ENCODE results near the gene F5. TPM values are rescaled to one million over a fixed set of nuclear protein-coding genes. Genes with fewer than 3 reads are reported as not detected.
"Not testable (repeated sequence)": the region's sequence is repeated elsewhere in the genome, so short reads cannot be mapped to it uniquely, and the experiment has no call there.

F5 gene
- total and polyA plus RNA-seq, 3 experiments from 2014 or later, result 0.06 to 76.5 (median 72.2) TPM

GRCh38 chr1:169509354-169509753 lies 76.9 kb downstream of the F5 start:
- Histone ChIP-seq H3K9me3 (ENCODE audit: low read length) (no peaks in the 10 kb centered on the region), H3K27ac (ENCODE audit: low read depth, low read length) (no peak overlapping the region), H3K27me3 (ENCODE audit: insufficient read depth, low read length, poor library complexity, severe bottlenecking) (no peaks in the 10 kb centered on the region), H3K36me3 (ENCODE audit: insufficient read depth, low read length) (no peaks in the 10 kb centered on the region), H3K4me3 (ENCODE audit: low read length) (no peak overlapping the region), H3K4me1 (ENCODE audit: insufficient read depth, low read length) (no peaks in the 10 kb centered on the region)
- ChIA-PET POLR2A (interaction anchor here (0.6 kb wide), 1 partner anchor 11 kb away, joined by 5 read pairs; no protein-coding TSS in a partner anchor), CTCF (no interaction called here)
- DNase-seq, result no peak
- peaks cover 15 to 20% (median 17%) of the 10 kb centered on the region in 3 donors for H3K4me1 Mint-ChIP-seq
- peaks cover 0 to under 1% of the 10 kb centered on the region in 2 donors for H3K27me3 Mint-ChIP-seq
- H3K4me3 Mint-ChIP-seq, result no peak overlapping the region
- peak overlapping the region in 1 of 8 donors; percentile 66 for H3K27ac Mint-ChIP-seq
- H3K36me3 Mint-ChIP-seq, result no peaks in the 10 kb centered on the region
- H3K9me3 Mint-ChIP-seq, result no peaks in the 10 kb centered on the region

- Mint-ChIP-seq H3K27ac (peak overlapping the region in 6 of 8 donors; percentile 62 to 83 (median 76)), H3K27me3 (peaks cover 0 to 3% of the 10 kb centered on the region in 2 donors), H3K36me3 (no peaks in the 10 kb centered on the region), H3K9me3 (no peaks in the 10 kb centered on the region), H3K4me3 (peak overlapping the region in 6 of 7 donors; percentile 5 to 71 (median 60)), H3K4me1 (peaks cover 15 to 20% (median 17%) of the 10 kb centered on the region in 3 donors)
- DNase-seq, result no peak
- no peaks in the 10 kb centered on the region for H3K9me3 ChIP-seq (ENCODE audit: low read length)
- POLR2A ChIA-PET, result interaction anchor here (0.6 kb wide), 1 partner anchor 10 kb away, joined by 5 read pairs; no protein-coding TSS in a partner anchor
- H3K4me3 ChIP-seq (ENCODE audit: low read length), result no peak overlapping the region
- no peaks in the 10 kb centered on the region for H3K27me3 ChIP-seq (ENCODE audit: insufficient read depth, low read length, poor library complexity, severe bottlenecking)
- H3K36me3 ChIP-seq (ENCODE audit: insufficient read depth, low read length), result no peaks in the 10 kb centered on the region
- CTCF ChIA-PET, result no interaction called here
- H3K27ac ChIP-seq (ENCODE audit: low read depth, low read length), result peak overlapping the region; percentile 29
- H3K4me1 ChIP-seq (ENCODE audit: insufficient read depth, low read length), result no peaks in the 10 kb centered on the region
Observed at GRCh38 chr1:169508432-169509338, 77.6 kb downstream of the F5 start.

GRCh38 chr1:169507413-169507812 lies 78.9 kb downstream of the F5 start:
- no peaks in the 10 kb centered on the region for H3K36me3 Mint-ChIP-seq
- peaks cover 0 to 2% (median 0%) of the 10 kb centered on the region in 5 donors for H3K9me3 Mint-ChIP-seq
- POLR2A ChIA-PET, result no interaction called here
- DNase-seq, result no peak
- Histone ChIP-seq H3K36me3 (ENCODE audit: insufficient read depth, low read length) (no peaks in the 10 kb centered on the region), H3K4me1 (ENCODE audit: insufficient read depth, low read length) (no peaks in the 10 kb centered on the region), H3K27me3 (ENCODE audit: insufficient read depth, low read length, poor library complexity, severe bottlenecking) (no peaks in the 10 kb centered on the region), H3K4me3 (ENCODE audit: low read length) (no peak overlapping the region), H3K9me3 (ENCODE audit: low read length) (no peaks in the 10 kb centered on the region), H3K27ac (ENCODE audit: low read depth, low read length) (no peak overlapping the region)
- H3K27me3 Mint-ChIP-seq, result peaks cover 0 to 3% of the 10 kb centered on the region in 2 donors
- CTCF ChIA-PET, result no interaction called here
- peaks cover 15 to 20% (median 17%) of the 10 kb centered on the region in 3 donors for H3K4me1 Mint-ChIP-seq
- H3K4me3 Mint-ChIP-seq, result no peak overlapping the region
- no peak overlapping the region for H3K27ac Mint-ChIP-seq

DNA sequence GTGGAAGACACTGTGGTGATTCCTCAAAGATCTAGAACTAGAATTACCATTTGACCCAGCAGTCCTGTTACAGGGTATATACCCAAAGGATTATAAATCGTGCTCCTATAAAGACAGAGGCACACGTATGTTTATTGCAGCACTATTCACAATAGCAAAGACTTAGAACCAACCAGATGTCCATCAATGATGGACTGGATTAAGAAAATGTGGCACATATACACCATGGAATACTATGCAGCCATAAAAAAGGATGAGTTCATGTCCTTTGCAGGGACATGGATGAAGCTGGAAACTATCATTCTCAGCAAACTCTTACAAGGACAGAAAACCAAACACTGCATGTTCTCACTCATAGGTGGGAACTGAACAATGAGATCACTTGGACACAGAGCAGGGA lies 82.7 kb downstream of the F5 start:
- H3K27ac ChIP-seq (ENCODE audit: low read depth, low read length); H3K27ac Mint-ChIP-seq; H3K4me3 Mint-ChIP-seq; DNase-seq; H3K27me3 ChIP-seq (ENCODE audit: insufficient read depth, low read length, poor library complexity, severe bottlenecking); H3K9me3 Mint-ChIP-seq; H3K4me3 ChIP-seq (ENCODE audit: low read length); H3K36me3 Mint-ChIP-seq; CTCF ChIA-PET; POLR2A ChIA-PET; H3K4me1 ChIP-seq (ENCODE audit: insufficient read depth, low read length); H3K36me3 ChIP-seq (ENCODE audit: insufficient read depth, low read length); H3K9me3 ChIP-seq (ENCODE audit: low read length): not testable (repeated sequence)
- Mint-ChIP-seq H3K27me3 (peaks cover 4 to 16% of the 10 kb centered on the region in 2 donors), H3K4me1 (peaks cover 8 to 12% (median 9%) of the 10 kb centered on the region in 3 donors)

DNA sequence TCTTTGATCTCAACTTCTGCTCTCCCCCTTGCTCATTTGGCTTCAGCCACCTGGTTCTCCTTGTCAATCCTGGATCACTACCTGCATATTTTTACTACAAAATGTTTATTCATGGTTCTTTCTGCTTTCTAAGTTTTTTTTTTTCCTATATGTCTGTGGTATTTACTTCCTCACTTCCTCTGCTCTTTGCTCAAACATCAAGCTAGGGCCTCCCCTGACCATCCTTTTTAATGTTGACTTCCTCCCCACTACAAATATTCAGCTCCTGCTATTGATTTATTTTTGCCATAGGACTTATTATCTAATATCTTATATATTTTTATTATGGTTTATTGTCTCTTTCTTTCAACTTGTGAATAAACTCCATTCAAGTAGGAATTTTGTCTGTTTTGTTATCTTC lies 86.5 kb downstream of the F5 start:
- Histone ChIP-seq H3K4me1 (ENCODE audit: insufficient read depth, low read length) (no peaks in the 10 kb centered on the region), H3K27me3 (ENCODE audit: insufficient read depth, low read length, poor library complexity, severe bottlenecking) (no peaks in the 10 kb centered on the region), H3K4me3 (ENCODE audit: low read length) (no peak overlapping the region), H3K27ac (ENCODE audit: low read depth, low read length) (no peak overlapping the region), H3K36me3 (ENCODE audit: insufficient read depth, low read length) (no peaks in the 10 kb centered on the region), H3K9me3 (ENCODE audit: low read length) (no peaks in the 10 kb centered on the region)
- ChIA-PET CTCF (no interaction called here), POLR2A (no interaction called here)
- H3K4me3 Mint-ChIP-seq, result no peak overlapping the region
- peaks cover 12 to 33% of the 10 kb centered on the region in 2 donors for H3K27me3 Mint-ChIP-seq
- H3K9me3 Mint-ChIP-seq, result peaks cover 0 to 8% (median 0%) of the 10 kb centered on the region in 5 donors
- no peaks in the 10 kb centered on the region for H3K4me1 Mint-ChIP-seq
- no peak overlapping the region for H3K27ac Mint-ChIP-seq
- DNase-seq, result no peak
- peaks cover 0 to 15% (median 4%) of the 10 kb centered on the region in 3 donors for H3K36me3 Mint-ChIP-seq

DNA sequence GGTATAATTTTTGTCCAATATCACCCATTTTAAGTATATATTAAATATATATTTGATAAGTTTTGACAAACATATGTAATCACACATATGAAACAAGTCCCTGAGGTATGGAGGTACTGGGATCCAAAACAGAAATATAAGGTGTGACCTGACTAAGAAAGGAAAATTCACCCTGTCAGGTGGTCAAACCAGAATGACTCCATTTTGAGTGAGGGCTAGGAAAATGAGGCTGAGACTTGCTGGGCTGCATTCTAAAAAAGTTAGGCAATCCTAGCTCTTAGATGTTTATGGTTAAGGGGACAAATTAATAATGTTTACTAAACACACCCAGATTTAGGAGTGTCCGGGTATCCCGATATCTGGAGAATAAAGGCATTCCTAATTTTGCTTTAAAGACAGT lies 89.0 kb downstream of the F5 start:
- Mint-ChIP-seq H3K4me1 (no peaks in the 10 kb centered on the region), H3K9me3 (peaks cover 0 to 8% (median 0%) of the 10 kb centered on the region in 5 donors), H3K36me3 (peaks cover 0 to 15% (median 4%) of the 10 kb centered on the region in 3 donors), H3K4me3 (no peak overlapping the region), H3K27ac (no peak overlapping the region), H3K27me3 (peaks cover 13 to 37% of the 10 kb centered on the region in 2 donors)
- Histone ChIP-seq H3K4me3 (ENCODE audit: low read length) (no peak overlapping the region), H3K9me3 (ENCODE audit: low read length) (no peaks in the 10 kb centered on the region), H3K36me3 (ENCODE audit: insufficient read depth, low read length) (no peaks in the 10 kb centered on the region), H3K27ac (ENCODE audit: low read depth, low read length) (no peak overlapping the region), H3K4me1 (ENCODE audit: insufficient read depth, low read length) (no peaks in the 10 kb centered on the region), H3K27me3 (ENCODE audit: insufficient read depth, low read length, poor library complexity, severe bottlenecking) (no peaks in the 10 kb centered on the region)
- no peak for DNase-seq
- ChIA-PET POLR2A (no interaction called here), CTCF (no interaction called here)

DNA sequence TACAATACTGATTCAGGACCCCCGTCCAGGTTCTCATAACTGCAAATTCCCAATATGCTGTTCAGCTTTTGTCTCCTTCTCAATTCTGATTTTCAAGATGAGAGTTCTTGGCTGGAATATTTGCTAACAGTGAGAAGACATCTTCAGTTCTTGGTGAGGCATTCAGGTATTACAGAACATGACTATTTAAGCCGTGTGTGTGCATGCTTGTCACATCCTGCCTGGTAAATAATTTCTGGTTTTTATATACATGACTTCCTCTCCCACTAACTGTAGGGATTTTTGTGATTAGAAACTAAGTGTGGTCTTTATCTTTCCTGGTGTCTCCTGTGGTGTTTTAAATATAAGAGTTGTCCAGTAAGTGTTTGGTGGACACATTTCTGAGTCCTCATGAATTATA lies 90.4 kb downstream of the F5 start:
- H3K27me3 ChIP-seq (ENCODE audit: insufficient read depth, low read length, poor library complexity, severe bottlenecking), result no peaks in the 10 kb centered on the region
- no peak for DNase-seq
- no peak overlapping the region for H3K27ac ChIP-seq (ENCODE audit: low read depth, low read length)
- no peaks in the 10 kb centered on the region for H3K4me1 ChIP-seq (ENCODE audit: insufficient read depth, low read length)
- peaks cover 0 to 15% (median 4%) of the 10 kb centered on the region in 3 donors for H3K36me3 Mint-ChIP-seq
- H3K9me3 ChIP-seq (ENCODE audit: low read length), result no peaks in the 10 kb centered on the region
- no peak overlapping the region for H3K27ac Mint-ChIP-seq
- no peaks in the 10 kb centered on the region for H3K36me3 ChIP-seq (ENCODE audit: insufficient read depth, low read length)
- ChIA-PET CTCF (interaction anchor here (1.4 kb wide), 1 partner anchor 50 kb away, joined by 3 read pairs; no protein-coding TSS in a partner anchor), POLR2A (no interaction called here)
- no peak overlapping the region for H3K4me3 Mint-ChIP-seq
- peaks cover 13 to 40% of the 10 kb centered on the region in 2 donors for H3K27me3 Mint-ChIP-seq
- no peak overlapping the region for H3K4me3 ChIP-seq (ENCODE audit: low read length)
- no peaks in the 10 kb centered on the region for H3K4me1 Mint-ChIP-seq
- H3K9me3 Mint-ChIP-seq, result peaks cover 0 to 8% (median 0%) of the 10 kb centered on the region in 5 donors

DNA sequence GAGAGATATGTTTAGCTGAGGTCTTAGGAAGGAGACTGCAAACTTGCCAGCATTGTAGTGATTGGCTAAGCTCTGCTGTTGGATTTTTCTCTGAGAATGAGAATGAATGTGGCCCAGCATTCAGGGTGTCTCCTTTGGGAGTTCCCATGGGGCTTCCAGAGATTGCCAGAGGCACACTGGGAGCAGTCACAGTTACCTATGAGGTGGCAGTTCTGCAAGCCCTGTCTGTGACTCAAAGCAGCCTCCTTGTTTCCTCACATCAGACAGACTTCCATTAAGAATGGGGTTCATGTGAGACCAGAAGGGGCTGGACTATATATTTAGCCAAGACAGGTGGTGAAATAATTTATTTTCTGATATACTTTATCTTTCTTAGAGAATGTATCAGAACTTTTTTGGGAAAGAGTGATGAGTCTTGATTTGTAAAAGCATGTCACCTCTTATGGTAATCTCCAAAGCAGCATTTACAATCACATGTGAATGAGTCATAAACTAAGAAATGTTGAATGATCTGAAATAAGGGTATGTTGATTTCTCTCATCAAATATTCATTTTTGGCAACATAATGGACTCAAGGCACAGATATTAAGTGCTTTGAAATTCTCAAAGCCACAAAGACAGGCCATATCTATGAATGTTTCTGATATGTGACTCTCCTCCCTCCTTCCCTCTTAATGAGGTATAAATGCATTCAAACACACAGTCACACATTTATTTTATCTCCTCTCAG lies 91.1 kb downstream of the F5 start:
- no peak overlapping the region for H3K27ac Mint-ChIP-seq
- peaks cover 13 to 36% of the 10 kb centered on the region in 2 donors for H3K27me3 Mint-ChIP-seq
- ChIA-PET POLR2A (no interaction called here), CTCF (interaction anchor here (1.4 kb wide), 1 partner anchor 51 kb away, joined by 3 read pairs; no protein-coding TSS in a partner anchor)
- no peaks in the 10 kb centered on the region for H3K4me1 Mint-ChIP-seq
- H3K27me3 ChIP-seq (ENCODE audit: insufficient read depth, low read length, poor library complexity, severe bottlenecking), result no peaks in the 10 kb centered on the region
- H3K36me3 ChIP-seq (ENCODE audit: insufficient read depth, low read length), result no peaks in the 10 kb centered on the region
- no peaks in the 10 kb centered on the region for H3K9me3 ChIP-seq (ENCODE audit: low read length)
- no peaks in the 10 kb centered on the region for H3K4me1 ChIP-seq (ENCODE audit: insufficient read depth, low read length)
- H3K36me3 Mint-ChIP-seq, result peaks cover 0 to 15% (median 3%) of the 10 kb centered on the region in 3 donors
- no peak for DNase-seq
- H3K4me3 Mint-ChIP-seq, result no peak overlapping the region
- H3K9me3 Mint-ChIP-seq, result peaks cover 0 to 8% (median 0%) of the 10 kb centered on the region in 5 donors
- H3K4me3 ChIP-seq (ENCODE audit: low read length), result no peak overlapping the region
- H3K27ac ChIP-seq (ENCODE audit: low read depth, low read length), result no peak overlapping the region

Measured in CD8-positive, alpha-beta memory T cell (primary cell).